GM12872 (cell line): ENCODE measurements around the gene ADAMTS2.

Experiments used
- CTCF ChIP-seq: IDR thresholded peaks from 3 replicates; pipeline ENCODE4 v1.5.1; 2011; ENCODE audit warnings: low read depth, mild to moderate bottlenecking, low read length, moderate library complexity; ENCODE audit not compliant: insufficient read depth

Gene ADAMTS2

GRCh38 chr5:179374506-179375235 is 29.4 kb upstream of the ADAMTS2 start:
- no peak for TF ChIP-seq CTCF

- TF ChIP-seq CTCF = no peak
Measured at GRCh38 chr5:179373961-179374505, 28.8 kb upstream of the ADAMTS2 start.

- TF ChIP-seq CTCF = no peak
Measured at GRCh38 chr5:179373101-179373934, 28.1 kb upstream of the ADAMTS2 start.

- no peak for TF ChIP-seq CTCF
Measured at GRCh38 chr5:179371681-179372680, 26.7 kb upstream of the ADAMTS2 start.

GRCh38 chr5:179371121-179371510 is 25.9 kb upstream of the ADAMTS2 start:
- TF ChIP-seq CTCF = no peak

- TF ChIP-seq CTCF = no peak
Measured at GRCh38 chr5:179370490-179371120, 25.3 kb upstream of the ADAMTS2 start.
